Measurements from ENCODE around the gene PITX3.
"Not testable (repeated sequence)": the region's sequence is repeated elsewhere in the genome, so short reads cannot be mapped to it uniquely, and the experiment has no call there.

PITX3 gene

DNA sequence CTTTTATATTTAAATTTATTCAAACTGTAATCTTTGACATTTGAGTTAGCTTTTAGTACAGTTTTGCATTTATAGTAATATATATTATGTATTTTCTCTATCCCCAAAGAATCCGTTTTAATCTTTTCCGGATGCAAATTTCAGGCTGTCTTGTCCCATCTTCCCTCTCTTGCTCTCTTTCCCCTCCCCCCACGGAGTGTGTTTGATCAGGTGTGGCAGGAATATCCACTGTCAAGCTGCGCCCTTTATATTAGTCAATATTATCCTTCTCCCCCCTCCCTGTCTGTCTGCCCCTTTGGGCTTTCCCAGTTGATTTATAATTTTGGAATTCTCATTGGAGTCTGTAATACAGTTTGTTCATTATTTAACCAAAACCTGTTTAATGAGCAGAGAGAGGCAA, 23.1 kb upstream of the PITX3 start:
- no peak for DNase-seq (ENCODE audit: low read depth)
- no peak overlapping the region for H3K4me3 ChIP-seq (ENCODE audit: control insufficient read depth, low read depth, low read length)
- no peak for TF ChIP-seq CTCF (IDR thresholded peaks at IDR 0.05; ENCODE audit: control insufficient read depth, insufficient read depth, low read depth, low read length, missing control alignments)

- DNase-seq (ENCODE audit: low read depth), result no peak
- no peak overlapping the region for H3K4me3 ChIP-seq (ENCODE audit: control insufficient read depth, low read depth, low read length)
- TF ChIP-seq CTCF (IDR thresholded peaks at IDR 0.05; ENCODE audit: control insufficient read depth, insufficient read depth, low read depth, low read length, missing control alignments), result no peak
These were observed 21.5 kb upstream of the PITX3 start for GRCh38 chr10:102262744-102263370.

DNA sequence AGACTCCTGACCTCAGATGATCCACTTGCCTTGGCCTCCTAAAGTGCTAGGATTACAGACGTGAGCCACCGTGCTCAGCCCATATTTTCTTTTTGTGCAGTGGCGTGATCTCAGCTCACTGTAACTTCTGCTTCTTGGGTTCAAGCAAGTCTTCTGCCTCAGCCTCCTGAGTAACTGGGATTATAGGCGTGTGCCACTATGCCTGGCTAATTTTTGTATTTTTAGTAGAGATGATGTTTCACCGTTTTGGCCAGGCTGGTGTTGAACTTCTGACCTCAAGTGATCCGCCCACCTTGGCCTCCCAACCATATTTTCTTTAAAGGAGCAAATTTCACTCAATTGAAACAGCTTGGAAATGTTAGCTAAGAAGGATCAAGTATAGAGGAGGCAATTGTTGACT, 20.5 kb upstream of the PITX3 start:
- no peak for DNase-seq (ENCODE audit: low read depth)
- H3K4me3 ChIP-seq (ENCODE audit: control insufficient read depth, low read depth, low read length), result no peak overlapping the region
- no peak for TF ChIP-seq CTCF (IDR thresholded peaks at IDR 0.05; ENCODE audit: control insufficient read depth, insufficient read depth, low read depth, low read length, missing control alignments)

- no peak for DNase-seq (ENCODE audit: low read depth)
- no peak for TF ChIP-seq CTCF (IDR thresholded peaks at IDR 0.05; ENCODE audit: control insufficient read depth, insufficient read depth, low read depth, low read length, missing control alignments)
- H3K4me3 ChIP-seq (ENCODE audit: control insufficient read depth, low read depth, low read length), result no peak overlapping the region
These were observed 19.9 kb upstream of the PITX3 start for GRCh38 chr10:102261196-102261595.

DNA sequence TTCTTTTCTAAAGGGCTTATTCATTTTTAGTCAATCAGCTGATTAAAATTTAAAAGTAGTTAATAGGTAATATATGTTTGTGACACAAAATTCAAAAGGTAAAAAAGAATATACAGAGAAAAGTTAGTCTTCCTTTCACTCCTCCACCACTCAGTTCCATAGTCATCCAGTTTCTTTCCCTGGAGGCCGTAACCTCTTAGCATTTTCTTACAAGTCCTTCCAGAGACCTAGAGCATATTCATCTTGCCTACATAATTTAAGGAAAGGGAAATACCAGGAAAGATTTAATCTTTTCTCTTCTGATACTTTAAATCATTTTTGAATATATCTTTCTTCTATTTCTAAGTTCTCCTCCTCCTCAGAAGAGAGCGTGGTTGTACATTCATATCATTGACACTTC, 14.1 kb upstream of the PITX3 start:
- TF ChIP-seq CTCF (IDR thresholded peaks at IDR 0.05; ENCODE audit: control insufficient read depth, insufficient read depth, low read depth, low read length, missing control alignments), result no peak
- DNase-seq (ENCODE audit: low read depth), result no peak

DNA sequence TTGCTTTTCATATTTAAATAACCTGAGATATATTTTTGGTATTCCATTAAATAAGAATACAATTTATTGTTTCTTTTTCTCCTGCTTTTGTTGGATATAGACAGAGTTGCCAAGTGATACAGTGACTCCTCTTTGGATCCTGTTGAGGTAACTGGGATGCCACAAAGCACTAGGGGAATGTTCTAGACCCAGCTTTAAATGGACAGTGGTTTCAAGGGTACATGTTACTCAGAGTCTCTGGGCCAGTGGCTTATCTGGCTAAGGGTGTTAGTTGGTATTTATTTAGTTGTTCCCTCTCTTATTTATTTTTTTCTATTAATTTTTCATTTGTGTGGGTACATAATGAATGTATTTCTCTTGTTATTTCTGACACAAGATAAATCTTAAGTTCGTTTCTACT, 13.1 kb upstream of the PITX3 start:
- no peak overlapping the region for H3K4me3 ChIP-seq (ENCODE audit: control insufficient read depth, low read depth, low read length)
- no peak for TF ChIP-seq CTCF (IDR thresholded peaks at IDR 0.05; ENCODE audit: control insufficient read depth, insufficient read depth, low read depth, low read length, missing control alignments)
- DNase-seq (ENCODE audit: low read depth), result no peak

More for the DNA sequence above, 14.1 kb upstream of the PITX3 start:
- H3K4me3 ChIP-seq (ENCODE audit: control insufficient read depth, low read depth, low read length), result no peak overlapping the region

GRCh38 chr10:102252508-102252907, 11.2 kb upstream of the PITX3 start:
- not testable (repeated sequence) for DNase-seq (ENCODE audit: low read depth); H3K4me3 ChIP-seq (ENCODE audit: control insufficient read depth, low read depth, low read length)
